Measurements from ENCODE around the gene EDIL3.

Gene EDIL3

GRCh38 chr5:83972236-83972635 lies 412.4 kb downstream of the EDIL3 start:
- no peak overlapping the region for H3K27ac ChIP-seq (ENCODE audit: low read depth, low read length, poor library complexity, severe bottlenecking)
- H3K27me3 ChIP-seq (ENCODE audit: insufficient read depth, low read length): no peaks in the 10 kb centered on the region
- H3K36me3 ChIP-seq (ENCODE audit: insufficient read depth, low read length): no peaks in the 10 kb centered on the region
- TF ChIP-seq EZH2 (IDR thresholded peaks at IDR 0.05; ENCODE audit: borderline replicate concordance, low read length): no peak
- TF ChIP-seq, protein P1, sequence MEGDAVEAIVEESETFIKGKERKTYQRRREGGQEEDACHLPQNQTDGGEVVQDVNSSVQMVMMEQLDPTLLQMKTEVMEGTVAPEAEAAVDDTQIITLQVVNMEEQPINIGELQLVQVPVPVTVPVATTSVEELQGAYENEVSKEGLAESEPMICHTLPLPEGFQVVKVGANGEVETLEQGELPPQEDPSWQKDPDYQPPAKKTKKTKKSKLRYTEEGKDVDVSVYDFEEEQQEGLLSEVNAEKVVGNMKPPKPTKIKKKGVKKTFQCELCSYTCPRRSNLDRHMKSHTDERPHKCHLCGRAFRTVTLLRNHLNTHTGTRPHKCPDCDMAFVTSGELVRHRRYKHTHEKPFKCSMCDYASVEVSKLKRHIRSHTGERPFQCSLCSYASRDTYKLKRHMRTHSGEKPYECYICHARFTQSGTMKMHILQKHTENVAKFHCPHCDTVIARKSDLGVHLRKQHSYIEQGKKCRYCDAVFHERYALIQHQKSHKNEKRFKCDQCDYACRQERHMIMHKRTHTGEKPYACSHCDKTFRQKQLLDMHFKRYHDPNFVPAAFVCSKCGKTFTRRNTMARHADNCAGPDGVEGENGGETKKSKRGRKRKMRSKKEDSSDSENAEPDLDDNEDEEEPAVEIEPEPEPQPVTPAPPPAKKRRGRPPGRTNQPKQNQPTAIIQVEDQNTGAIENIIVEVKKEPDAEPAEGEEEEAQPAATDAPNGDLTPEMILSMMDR (IDR thresholded peaks at IDR 0.05; ENCODE audit: low read length): no peak
- H4K20me1 ChIP-seq (ENCODE audit: insufficient read depth, low read length): no peaks in the 10 kb centered on the region
- H3K9me3 ChIP-seq (ENCODE audit: low read length): no peaks in the 10 kb centered on the region
- H3K9ac ChIP-seq (ENCODE audit: low read length): no peak overlapping the region
- H2AFZ ChIP-seq (ENCODE audit: low read length): no peak overlapping the region
- no peaks in the 10 kb centered on the region for H3K79me2 ChIP-seq (ENCODE audit: insufficient read depth, low read length)
- no peaks in the 10 kb centered on the region for H3K4me1 ChIP-seq (ENCODE audit: insufficient read depth, low read length, severe bottlenecking)
- H3K4me2 ChIP-seq (ENCODE audit: low read length): no peak overlapping the region
- no peak overlapping the region for H3K4me3 ChIP-seq (ENCODE audit: low read depth, low read length, poor library complexity, severe bottlenecking)
- no peaks in the 10 kb centered on the region for H3K9me2 ChIP-seq (ENCODE audit: low read depth, low read length)
- H3F3A ChIP-seq (ENCODE audit: insufficient read depth, low read length): no peaks in the 10 kb centered on the region

DNA sequence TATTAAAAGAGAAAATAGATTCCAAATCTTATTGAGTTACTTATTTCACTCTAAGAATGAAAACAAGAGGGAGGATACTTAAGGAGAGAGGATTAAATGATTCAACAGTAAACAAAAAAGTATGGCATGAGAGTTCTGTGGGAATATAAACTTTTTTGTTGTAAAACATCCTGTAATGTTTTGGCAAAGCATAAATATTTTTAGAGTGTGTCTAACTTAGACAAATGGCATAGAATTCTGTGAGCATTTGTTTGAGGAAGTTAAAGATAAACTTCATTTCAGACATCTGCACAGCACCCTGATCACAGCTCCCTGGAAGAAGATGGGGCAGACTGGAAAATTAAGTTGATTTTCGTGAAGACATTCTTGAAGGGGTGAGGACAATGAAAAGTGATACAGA lies 417.3 kb downstream of the EDIL3 start:
- H3K9ac ChIP-seq (ENCODE audit: low read length): no peak overlapping the region
- H3K4me2 ChIP-seq (ENCODE audit: low read length): no peak overlapping the region
- H3K27me3 ChIP-seq (ENCODE audit: insufficient read depth, low read length): no peaks in the 10 kb centered on the region
- no peaks in the 10 kb centered on the region for H3K79me2 ChIP-seq (ENCODE audit: insufficient read depth, low read length)
- H2AFZ ChIP-seq (ENCODE audit: low read length): no peak overlapping the region
- no peaks in the 10 kb centered on the region for H4K20me1 ChIP-seq (ENCODE audit: insufficient read depth, low read length)
- H3K27ac ChIP-seq (ENCODE audit: low read depth, low read length, poor library complexity, severe bottlenecking): no peak overlapping the region
- H3K4me1 ChIP-seq (ENCODE audit: insufficient read depth, low read length, severe bottlenecking): no peaks in the 10 kb centered on the region
- TF ChIP-seq, protein P1 (IDR thresholded peaks at IDR 0.05; ENCODE audit: low read length): no peak
- TF ChIP-seq EZH2 (IDR thresholded peaks at IDR 0.05; ENCODE audit: borderline replicate concordance, low read length): no peak
- H3K9me2 ChIP-seq (ENCODE audit: low read depth, low read length): no peaks in the 10 kb centered on the region
- no peak overlapping the region for H3K4me3 ChIP-seq (ENCODE audit: low read depth, low read length, poor library complexity, severe bottlenecking)
- H3K36me3 ChIP-seq (ENCODE audit: insufficient read depth, low read length): no peaks in the 10 kb centered on the region
- H3F3A ChIP-seq (ENCODE audit: insufficient read depth, low read length): no peaks in the 10 kb centered on the region
- H3K9me3 ChIP-seq (ENCODE audit: low read length): no peaks in the 10 kb centered on the region

- Histone ChIP-seq H3K4me2 (ENCODE audit: low read length) (no peak overlapping the region), H3K27ac (ENCODE audit: low read depth, low read length, poor library complexity, severe bottlenecking) (no peak overlapping the region), H2AFZ (ENCODE audit: low read length) (no peak overlapping the region), H3K36me3 (ENCODE audit: insufficient read depth, low read length) (no peaks in the 10 kb centered on the region), H3K9me2 (ENCODE audit: low read depth, low read length) (no peaks in the 10 kb centered on the region), H3F3A (ENCODE audit: insufficient read depth, low read length) (no peaks in the 10 kb centered on the region), H3K9ac (ENCODE audit: low read length) (no peak overlapping the region), H3K4me3 (ENCODE audit: low read depth, low read length, poor library complexity, severe bottlenecking) (no peak overlapping the region), H3K79me2 (ENCODE audit: insufficient read depth, low read length) (no peaks in the 10 kb centered on the region), H4K20me1 (ENCODE audit: insufficient read depth, low read length) (no peaks in the 10 kb centered on the region), H3K4me1 (ENCODE audit: insufficient read depth, low read length, severe bottlenecking) (no peaks in the 10 kb centered on the region), H3K27me3 (ENCODE audit: insufficient read depth, low read length) (no peaks in the 10 kb centered on the region), H3K9me3 (ENCODE audit: low read length) (no peaks in the 10 kb centered on the region)
- no peak for TF ChIP-seq EZH2 (IDR thresholded peaks at IDR 0.05; ENCODE audit: borderline replicate concordance, low read length)
- TF ChIP-seq, protein P1 (IDR thresholded peaks at IDR 0.05; ENCODE audit: low read length): no peak
These were observed 419.2 kb downstream of the EDIL3 start for GRCh38 chr5:83965441-83965840.

All from OCI-LY1 (cell line).